Neural cell (in vitro differentiated cells): ENCODE data around the gene SNX24. TPM values are rescaled to one million over a fixed set of nuclear protein-coding genes. Genes with fewer than 3 reads are reported as not detected.

Experiments
- H2AFZ ChIP-seq: fragments of 200-600, 300-800 bp; sonication (generic), shearing (Covaris generic); 2 replicates; pipeline ENCODE4 v1.6.0; 2014; ENCODE audit warnings: low read depth, mild to moderate bottlenecking, antibody characterized with exemption, low read length, moderate library complexity
- H3F3A ChIP-seq: fragments of 200-600 bp; shearing (Covaris generic); 2 replicates; pipeline ENCODE4 v1.6.1; 2016; ENCODE audit warnings: mild to moderate bottlenecking, moderate library complexity, mixed read lengths, antibody characterized with exemption, low read length; ENCODE audit not compliant: insufficient read depth, poor library complexity, severe bottlenecking
- H3K27ac ChIP-seq: fragments of 200-600, 300-800 bp; sonication (generic), shearing (Covaris generic); 2 replicates; pipeline ENCODE4 v1.5.1; 2014; ENCODE audit warnings: mild to moderate bottlenecking, low read length, moderate library complexity
- H3K27me3 ChIP-seq: fragments of 300-800, 200-600 bp; sonication (generic), shearing (Covaris generic); 2 replicates; pipeline ENCODE4 v1.6.0; 2014; ENCODE audit warnings: mild to moderate bottlenecking, low read depth, low read length, moderate library complexity; ENCODE audit not compliant: insufficient read depth
- H3K36me3 ChIP-seq: fragments of 300-800, 200-600 bp; sonication (generic), shearing (Covaris generic); 2 replicates; pipeline ENCODE4 v1.5.1; 2014; ENCODE audit warnings: mild to moderate bottlenecking, antibody characterized with exemption, low read length, moderate library complexity; ENCODE audit not compliant: insufficient read depth
- H3K4me2 ChIP-seq: fragments of 300-800, 200-600 bp; sonication (generic), shearing (Covaris generic); 2 replicates; pipeline ENCODE4 v1.6.0; 2014; ENCODE audit warnings: mild to moderate bottlenecking, low read length
- H3K4me3 ChIP-seq: fragments of 300-800, 200-600 bp; sonication (generic), shearing (Covaris generic); 2 replicates; pipeline ENCODE4 v1.5.1; 2014; ENCODE audit warnings: mild to moderate bottlenecking, low read length, moderate library complexity
- H3K79me2 ChIP-seq: fragments of 200-600 bp; shearing (Covaris generic); replicated peaks from 2 replicates; pipeline ENCODE4 v1.6.0; 2014; ENCODE audit warnings: mild to moderate bottlenecking, low read length, moderate library complexity; ENCODE audit not compliant: insufficient read depth
- H3K9ac ChIP-seq: fragments of 300-800, 200-600 bp; sonication (generic), shearing (Covaris generic); 2 replicates; pipeline ENCODE4 v1.6.1; 2016; ENCODE audit warnings: mild to moderate bottlenecking, low read length, mixed read lengths
- H3K9me2 ChIP-seq: fragments of 200-600 bp; shearing (Covaris generic); 2 replicates; pipeline ENCODE4 v1.6.1; 2016; ENCODE audit warnings: mild to moderate bottlenecking, low read length, mixed read lengths; ENCODE audit not compliant: insufficient read depth
- H3K9me3 ChIP-seq: fragments of 200-600, 300-800 bp; sonication (generic), shearing (Covaris generic); 2 replicates; pipeline ENCODE4 v1.6.1; 2016; ENCODE audit warnings: mild to moderate bottlenecking, mixed run types, low read length, moderate library complexity, mixed read lengths
- H4K20me1 ChIP-seq: fragments of 200-600 bp; shearing (Covaris generic); 2 replicates; pipeline ENCODE4 v1.6.1; 2016; ENCODE audit warnings: mild to moderate bottlenecking, mixed run types; ENCODE audit not compliant: insufficient read depth
- CTCF ChIP-seq: fragments of 450-650 bp; IDR thresholded peaks from 2 replicates; pipeline ENCODE4 v1.5.1; 2014; ENCODE audit warnings: antibody characterized with exemption, mild to moderate bottlenecking, moderate library complexity; ENCODE audit not compliant: poor library complexity, severe bottlenecking
- EP300 ChIP-seq: fragments of 450-650 bp; conservative IDR thresholded peaks from 2 replicates; pipeline ENCODE4 v1.6.1; 2014; ENCODE audit warnings: antibody characterized with exemption, mild to moderate bottlenecking, moderate library complexity; ENCODE audit not compliant: poor library complexity, severe bottlenecking
- EZH2 ChIP-seq: fragments of 200-600, 300-800 bp; shearing (Covaris generic), sonication (generic); IDR thresholded peaks from 2 replicates; pipeline ENCODE4 v1.6.1; 2014; ENCODE audit warnings: antibody characterized with exemption, low read length, borderline replicate concordance, mild to moderate bottlenecking; ENCODE audit not compliant: insufficient read depth, poor library complexity, severe bottlenecking
- MXI1 ChIP-seq: fragments of 450-650 bp; conservative IDR thresholded peaks from 2 replicates; pipeline ENCODE4 v1.6.1; 2014; ENCODE audit warnings: antibody characterized with exemption, mild to moderate bottlenecking; ENCODE audit not compliant: poor library complexity, severe bottlenecking
- POLR2AphosphoS5 ChIP-seq: IDR thresholded peaks from 2 replicates; pipeline ENCODE4 v1.6.1; 2012
- RAD21 ChIP-seq: fragments of 450-650 bp; conservative IDR thresholded peaks from 2 replicates; pipeline ENCODE4 v1.6.1; 2014; ENCODE audit warnings: antibody characterized with exemption, mild to moderate bottlenecking, moderate library complexity
- REST ChIP-seq: IDR thresholded peaks from 2 replicates; pipeline ENCODE4 v1.6.1; 2012; ENCODE audit warnings: borderline replicate concordance
- SMC3 ChIP-seq: fragments of 450-650 bp; conservative IDR thresholded peaks from 2 replicates; pipeline ENCODE4 v1.6.1; 2014; ENCODE audit warnings: antibody characterized with exemption, mild to moderate bottlenecking, moderate library complexity; ENCODE audit not compliant: poor library complexity
- TAF1 ChIP-seq: IDR thresholded peaks from 2 replicates; pipeline ENCODE4 v1.6.1; 2012; ENCODE audit warnings: low read depth
- polyA plus RNA-seq: library from polyadenylated mRNA; depleted of rRNA; stranded (reverse); fragments of >200 nt; gene quantifications from 2 replicates; pipeline ENCODE4 v1.2.3, GENCODE V29; 2014

Gene SNX24
- polyA plus RNA-seq, 1 donor from 2014 or later: 12.8 TPM

GRCh38 chr5:122835681-122836080, 9.7 kb upstream of the SNX24 start:
- Histone ChIP-seq H3K9me2 (no peaks in the 10 kb centered on the region), H3K4me3 (no peak overlapping the region), H3K36me3 (no peaks in the 10 kb centered on the region), H3K9ac (no peak overlapping the region), H3K9me3 (no peaks in the 10 kb centered on the region), H3K79me2 (no peaks in the 10 kb centered on the region), H3K27me3 (no peaks in the 10 kb centered on the region), H3K27ac (no peak overlapping the region), H3K4me2 (no peak overlapping the region), H3F3A (no peaks in the 10 kb centered on the region), H4K20me1 (no peaks in the 10 kb centered on the region), H2AFZ (no peak overlapping the region)
- no peak for TF ChIP-seq EZH2

GRCh38 chr5:122836947-122837346, 8.5 kb upstream of the SNX24 start:
- no peak overlapping the region for H3K4me2 ChIP-seq
- H3K9me2 ChIP-seq: no peaks in the 10 kb centered on the region
- H3K4me3 ChIP-seq: no peak overlapping the region
- no peaks in the 10 kb centered on the region for H3K27me3 ChIP-seq
- no peak overlapping the region for H3K9ac ChIP-seq
- H3K79me2 ChIP-seq: no peaks in the 10 kb centered on the region
- H2AFZ ChIP-seq: no peak overlapping the region
- no peaks in the 10 kb centered on the region for H4K20me1 ChIP-seq
- no peaks in the 10 kb centered on the region for H3K36me3 ChIP-seq
- no peaks in the 10 kb centered on the region for H3K9me3 ChIP-seq
- H3F3A ChIP-seq: no peaks in the 10 kb centered on the region
- no peak overlapping the region for H3K27ac ChIP-seq
- TF ChIP-seq POLR2AphosphoS5 (no peak), CTCF (no peak), RAD21 (no peak), REST (no peak), MXI1 (no peak), EP300 (no peak), EZH2 (no peak), SMC3 (no peak), TAF1 (no peak)

- Histone ChIP-seq H3K4me3 (no peak overlapping the region), H3K36me3 (no peaks in the 10 kb centered on the region), H3K4me2 (no peak overlapping the region), H2AFZ (no peak overlapping the region), H3K9ac (no peak overlapping the region), H3K79me2 (no peaks in the 10 kb centered on the region), H3F3A (no peaks in the 10 kb centered on the region), H4K20me1 (no peaks in the 10 kb centered on the region), H3K27me3 (no peaks in the 10 kb centered on the region), H3K27ac (no peak overlapping the region), H3K9me2 (no peaks in the 10 kb centered on the region), H3K9me3 (no peaks in the 10 kb centered on the region)
- TF ChIP-seq CTCF (no peak), MXI1 (no peak), EP300 (no peak), SMC3 (no peak), EZH2 (no peak), TAF1 (no peak), REST (no peak), RAD21 (no peak), POLR2AphosphoS5 (no peak)
These were observed 5.7 kb upstream of the SNX24 start for GRCh38 chr5:122839731-122840130.
